H9 (cell line): ENCODE measurements around the gene SLC25A36. TPM values are rescaled to one million over a fixed set of nuclear protein-coding genes. Genes with fewer than 3 reads are reported as not detected.

ENCODE experiments used
- DNase-seq: peaks from one replicate; pipeline ENCODE4 v3.0.0-alpha.2; 2017
- H2AFZ ChIP-seq: one replicate; pipeline ENCODE4 v1.6.1; 2013; ENCODE audit warnings: mild to moderate bottlenecking, low read length, control low read depth, moderate library complexity
- H2AK5ac ChIP-seq: 2 replicates; pipeline ENCODE4 v1.6.1; 2013; ENCODE audit warnings: low read length, control low read depth, mixed read lengths; ENCODE audit not compliant: insufficient read length
- H2BK120ac ChIP-seq: one replicate; pipeline ENCODE4 v1.6.1; 2013; ENCODE audit warnings: low read depth, mild to moderate bottlenecking, low read length, control low read depth, inconsistent platforms; ENCODE audit not compliant: poor library complexity, severe bottlenecking
- H2BK12ac ChIP-seq: 2 replicates; pipeline ENCODE4 v1.6.1; 2013; ENCODE audit warnings: low read length, control low read depth, mixed read lengths, low read depth; ENCODE audit not compliant: insufficient read length
- H2BK15ac ChIP-seq: 2 replicates; pipeline ENCODE4 v1.6.1; 2013; ENCODE audit warnings: low read depth, low read length, control low read depth
- H2BK20ac ChIP-seq: one replicate; pipeline ENCODE4 v1.6.1; 2013; ENCODE audit warnings: low read depth, mild to moderate bottlenecking, low read length, control low read depth, inconsistent platforms; ENCODE audit not compliant: poor library complexity, severe bottlenecking
- H2BK5ac ChIP-seq: 2 replicates; pipeline ENCODE4 v1.6.1; 2013; ENCODE audit warnings: low read length, control low read depth, mixed read lengths; ENCODE audit not compliant: insufficient read length
- H3K14ac ChIP-seq: 2 replicates; pipeline ENCODE4 v1.6.1; 2013; ENCODE audit warnings: low read length, control low read depth; ENCODE audit not compliant: insufficient read depth
- H3K18ac ChIP-seq: 2 replicates; pipeline ENCODE4 v1.6.1; 2013; ENCODE audit warnings: low read depth, mild to moderate bottlenecking, mixed read lengths, low read length, control low read depth; ENCODE audit not compliant: insufficient read length
- H3K23ac ChIP-seq: 2 replicates; pipeline ENCODE4 v1.6.1; 2013; ENCODE audit warnings: low read length, control low read depth, mixed read lengths, low read depth; ENCODE audit not compliant: insufficient read length
- H3K23me2 ChIP-seq: 2 replicates; pipeline ENCODE4 v1.6.1; 2013; ENCODE audit warnings: low read depth, mild to moderate bottlenecking, mixed read lengths, low read length, control low read depth; ENCODE audit not compliant: insufficient read length, poor library complexity, severe bottlenecking
- H3K27ac ChIP-seq: 2 replicates; pipeline ENCODE4 v1.5.1; 2013; ENCODE audit warnings: low read length, control low read depth, mixed read lengths, low read depth; ENCODE audit not compliant: insufficient read length
- H3K27me3 ChIP-seq: 2 replicates; pipeline ENCODE4 v1.6.1; 2013; ENCODE audit warnings: low read length, control low read depth, inconsistent platforms; ENCODE audit not compliant: insufficient read depth
- H3K4ac ChIP-seq: 2 replicates; pipeline ENCODE4 v1.6.1; 2013; ENCODE audit warnings: low read depth, mild to moderate bottlenecking, control low read depth, inconsistent platforms, low read length, moderate library complexity
- H3K4me1 ChIP-seq: 2 replicates; pipeline ENCODE4 v1.6.1; 2013; ENCODE audit warnings: low read length, control low read depth, inconsistent platforms; ENCODE audit not compliant: insufficient read depth
- H3K4me2 ChIP-seq: 2 replicates; pipeline ENCODE4 v1.6.1; 2013; ENCODE audit warnings: low read length, control low read depth, mixed read lengths; ENCODE audit not compliant: insufficient read length, insufficient read depth
- H3K56ac ChIP-seq: 2 replicates; pipeline ENCODE4 v1.6.1; 2013; ENCODE audit warnings: low read depth, mild to moderate bottlenecking, mixed read lengths, low read length, control low read depth; ENCODE audit not compliant: insufficient read length
- H3K79me1 ChIP-seq: 2 replicates; pipeline ENCODE4 v1.6.1; 2013; ENCODE audit warnings: low read depth, mild to moderate bottlenecking, moderate library complexity, low read length, control low read depth, inconsistent platforms; ENCODE audit not compliant: insufficient read depth, poor library complexity, severe bottlenecking
- H3K79me2 ChIP-seq: 2 replicates; pipeline ENCODE4 v1.6.1; 2013; ENCODE audit warnings: low read length, control low read depth, inconsistent platforms; ENCODE audit not compliant: insufficient read depth
- H3K9ac ChIP-seq: 2 replicates; pipeline ENCODE4 v1.6.1; 2013; ENCODE audit warnings: low read length, control low read depth, mixed read lengths; ENCODE audit not compliant: insufficient read length; ENCODE audit errors: extremely low read depth
- H3K9me3 ChIP-seq: one replicate; pipeline ENCODE4 v1.6.1; 2013; ENCODE audit warnings: low read depth, low read length, inconsistent platforms; ENCODE audit not compliant: control insufficient read depth
- H3T11ph ChIP-seq: one replicate; pipeline ENCODE4 v1.6.1; 2013; ENCODE audit warnings: mild to moderate bottlenecking, low read length, control low read depth, inconsistent platforms
- H4K20me1 ChIP-seq: one replicate; pipeline ENCODE4 v1.6.1; 2013; ENCODE audit not compliant: control insufficient read depth, insufficient read length, insufficient read depth
- H4K5ac ChIP-seq: 2 replicates; pipeline ENCODE4 v1.6.1; 2013; ENCODE audit warnings: low read depth, mild to moderate bottlenecking, mixed read lengths, low read length, control low read depth; ENCODE audit not compliant: insufficient read length
- H4K8ac ChIP-seq: replicated peaks from 2 replicates; pipeline ENCODE4 v1.6.1; 2013; ENCODE audit warnings: low read length, control low read depth, mixed read lengths, low read depth; ENCODE audit not compliant: insufficient read length
- H4K91ac ChIP-seq: 2 replicates; pipeline ENCODE4 v1.6.1; 2013; ENCODE audit warnings: low read depth, mild to moderate bottlenecking, moderate library complexity, mixed read lengths, low read length, control low read depth; ENCODE audit not compliant: insufficient read length
- H3K27ac Mint-ChIP-seq, 3 experiments: 2 replicates in 2 of 3; 3 replicates in 1 of 3; pipeline ENCODE4 v1.8.0; 2020 to 2021; ENCODE audit warnings: mixed read lengths in 3 of 3, mild to moderate bottlenecking in 1 of 3, moderate library complexity in 1 of 3
- H3K27me3 Mint-ChIP-seq: 2 replicates; pipeline ENCODE4 v1.8.0; 2021; ENCODE audit warnings: low read depth, mild to moderate bottlenecking, moderate library complexity, mixed read lengths
- H3K36me3 Mint-ChIP-seq, 3 experiments: 2 replicates in 2 of 3; 3 replicates in 1 of 3; pipeline ENCODE4 v1.8.0; 2020 to 2021; ENCODE audit warnings: low read depth in 3 of 3, mixed read lengths in 3 of 3; ENCODE audit not compliant: insufficient read depth in 1 of 3
- H3K4me1 Mint-ChIP-seq, 2 experiments: 2 replicates each; pipeline ENCODE4 v1.8.0; 2020; ENCODE audit warnings: mixed read lengths in 2 of 2
- H3K4me3 Mint-ChIP-seq, 2 experiments: 2 replicates in 1 of 2; 3 replicates in 1 of 2; pipeline ENCODE4 v1.8.0; 2020 to 2021; ENCODE audit warnings: mild to moderate bottlenecking in 2 of 2, mixed read lengths in 2 of 2, moderate library complexity in 1 of 2
- H3K9me3 Mint-ChIP-seq, 2 experiments: 2 replicates in 1 of 2; 3 replicates in 1 of 2; pipeline ENCODE4 v1.8.0; 2020; ENCODE audit warnings: mild to moderate bottlenecking in 2 of 2, mixed read lengths in 2 of 2, moderate library complexity in 1 of 2
- WGBS: extraction: QIAGEN DNeasy Blood & Tissue Kit; methylation state at CpG from one replicate; pipeline ENCODE4 v1.1.7; 2013; ENCODE audit warnings: missing lambda C conversion rate, low lambda C conversion rate, mixed read lengths; ENCODE audit not compliant: insufficient read length; ENCODE audit errors: extremely low coverage; 5-methylcytosine and 5-hydroxymethylcytosine counted together
- total RNA-seq: library from RNA; stranded (reverse); gene quantifications from 2 replicates; pipeline ENCODE4 v1.2.1, GENCODE V29; 2021
- TF ChIP-seq, protein P1 (sequence below): fragments of 200-600 bp; sonication (generic); conservative IDR thresholded peaks from 3 replicates; pipeline ENCODE4 v1.8.0; 2021; ENCODE audit warnings: antibody characterized with exemption, mild to moderate bottlenecking

Gene SLC25A36
- total RNA-seq, 1 experiment from 2014 or later: 70.0 TPM

DNA sequence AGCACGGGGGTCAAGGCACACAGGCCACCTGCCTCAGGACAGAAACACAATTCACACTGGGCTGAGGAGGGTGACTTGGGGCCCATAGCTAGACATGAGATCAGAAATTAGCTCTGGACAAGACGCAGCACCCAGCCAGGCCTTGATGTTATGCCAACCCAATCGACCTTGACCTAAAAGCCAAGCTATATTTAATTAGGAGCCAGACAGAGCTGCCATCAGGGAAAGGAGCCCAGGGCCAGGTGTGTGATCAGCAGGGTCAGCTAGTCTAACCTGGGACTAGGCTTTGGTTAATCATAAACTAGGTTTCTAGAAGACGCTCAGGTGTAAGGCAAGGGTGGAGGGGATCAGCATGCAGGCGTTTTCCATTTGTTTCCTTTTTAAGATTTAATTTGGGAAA is 23.9 kb upstream of the SLC25A36 start:
- H3K79me2 ChIP-seq: no peaks in the 10 kb centered on the region
- H3K27me3 ChIP-seq: no peaks in the 10 kb centered on the region; the same call in 1 of the 2 replicates
- H4K8ac ChIP-seq: no peak overlapping the region
- no peak overlapping the region for H3K14ac ChIP-seq
- no peak for DNase-seq
- no peak overlapping the region for H3K27ac ChIP-seq
- no peak overlapping the region for H3T11ph ChIP-seq
- no peak overlapping the region for H3K23ac ChIP-seq
- Mint-ChIP-seq H3K4me3 (no peak overlapping the region), H3K36me3 (no peaks in the 10 kb centered on the region), H3K9me3 (no peaks in the 10 kb centered on the region), H3K27me3 (peaks cover 29% of the 10 kb centered on the region), H3K27ac (no peak overlapping the region; a peak in 1 of 7 replicates), H3K4me1 (no peaks in the 10 kb centered on the region)
- H3K4me1 ChIP-seq: no peaks in the 10 kb centered on the region
- H2BK120ac ChIP-seq: no peak overlapping the region
- H3K23me2 ChIP-seq: no peaks in the 10 kb centered on the region
- TF ChIP-seq, protein P1, sequence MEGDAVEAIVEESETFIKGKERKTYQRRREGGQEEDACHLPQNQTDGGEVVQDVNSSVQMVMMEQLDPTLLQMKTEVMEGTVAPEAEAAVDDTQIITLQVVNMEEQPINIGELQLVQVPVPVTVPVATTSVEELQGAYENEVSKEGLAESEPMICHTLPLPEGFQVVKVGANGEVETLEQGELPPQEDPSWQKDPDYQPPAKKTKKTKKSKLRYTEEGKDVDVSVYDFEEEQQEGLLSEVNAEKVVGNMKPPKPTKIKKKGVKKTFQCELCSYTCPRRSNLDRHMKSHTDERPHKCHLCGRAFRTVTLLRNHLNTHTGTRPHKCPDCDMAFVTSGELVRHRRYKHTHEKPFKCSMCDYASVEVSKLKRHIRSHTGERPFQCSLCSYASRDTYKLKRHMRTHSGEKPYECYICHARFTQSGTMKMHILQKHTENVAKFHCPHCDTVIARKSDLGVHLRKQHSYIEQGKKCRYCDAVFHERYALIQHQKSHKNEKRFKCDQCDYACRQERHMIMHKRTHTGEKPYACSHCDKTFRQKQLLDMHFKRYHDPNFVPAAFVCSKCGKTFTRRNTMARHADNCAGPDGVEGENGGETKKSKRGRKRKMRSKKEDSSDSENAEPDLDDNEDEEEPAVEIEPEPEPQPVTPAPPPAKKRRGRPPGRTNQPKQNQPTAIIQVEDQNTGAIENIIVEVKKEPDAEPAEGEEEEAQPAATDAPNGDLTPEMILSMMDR: no peak
- no peak overlapping the region for H4K5ac ChIP-seq
- H3K18ac ChIP-seq: no peak overlapping the region
- H2BK5ac ChIP-seq: no peak overlapping the region
- H3K4me2 ChIP-seq: no peak overlapping the region
- H2AK5ac ChIP-seq: no peak overlapping the region
- H3K4ac ChIP-seq: no peak overlapping the region
- WGBS: no CpG with 5 or more reads among the region's 5 CpGs
- H4K20me1 ChIP-seq: no peaks in the 10 kb centered on the region
- H2BK12ac ChIP-seq: no peak overlapping the region
- H2BK15ac ChIP-seq: no peak overlapping the region
- H3K9ac ChIP-seq: no peak overlapping the region
- H3K79me1 ChIP-seq: no peaks in the 10 kb centered on the region
- no peak overlapping the region for H3K56ac ChIP-seq
- no peaks in the 10 kb centered on the region for H3K9me3 ChIP-seq
- H2AFZ ChIP-seq: no peak overlapping the region
- no peak overlapping the region for H2BK20ac ChIP-seq
- no peak overlapping the region for H4K91ac ChIP-seq
